ENCODE results near the gene DSCAM. TPM values are rescaled to one million over a fixed set of nuclear protein-coding genes. Genes with fewer than 3 reads are reported as not detected.

Gene DSCAM
- total and polyA plus RNA-seq, 2 donors (not counting 1 experiment from before 2014, with no cell fraction given) = under 0.01 to 0.01 TPM

- H3K79me2 ChIP-seq (ENCODE audit: control insufficient read depth, insufficient read depth, low read length) = no peaks in the 10 kb centered on the region
- H3K4me2 ChIP-seq (ENCODE audit: extremely low read depth, insufficient read depth, low read length) = no peak overlapping the region
- no peak overlapping the region for H2AFZ ChIP-seq (ENCODE audit: low read length)
- no peak overlapping the region for H3K4me3 ChIP-seq (replicated peaks in 1 of 4; ENCODE audit: control extremely low read depth in 1 of 4, insufficient read depth in 1 of 4, low read depth in 3 of 4, low read length in 4 of 4)
- TF ChIP-seq CTCF (conservative IDR thresholded peaks at IDR 0.05 in 1 of 2, IDR thresholded peaks at IDR 0.05 in 1 of 2; ENCODE audit: low read depth in 1 of 2, low read length in 2 of 2) = no peak
- no peak for TF ChIP-seq EZH2 (IDR thresholded peaks at IDR 0.05; ENCODE audit: low read length, missing control alignments)
- H4K20me1 ChIP-seq (ENCODE audit: control insufficient read depth, extremely low read depth, insufficient read depth, low read length) = no peaks in the 10 kb centered on the region
- H3K4me1 ChIP-seq (ENCODE audit: control insufficient read depth, extremely low read depth, insufficient read depth, low read length) = no peaks in the 10 kb centered on the region
- H3K27me3 ChIP-seq (ENCODE audit: control insufficient read depth, insufficient read depth, low read length) = no peaks in the 10 kb centered on the region
- H3K27ac ChIP-seq (ENCODE audit: insufficient read depth, low read length) = no peak overlapping the region
- H3K36me3 ChIP-seq (ENCODE audit: control insufficient read depth, insufficient read depth, low read length) = no peaks in the 10 kb centered on the region
- H3K9ac ChIP-seq (ENCODE audit: insufficient read depth, low read length) = no peak overlapping the region
- no peaks in the 10 kb centered on the region for H3K9me3 ChIP-seq (ENCODE audit: control insufficient read depth, insufficient read depth, low read depth, low read length)
- no peak for DNase-seq (ENCODE audit: low read depth in 2 of 2)
These were observed 880.2 kb downstream of the DSCAM start for GRCh38 chr21:39966786-39967185.

GRCh38 chr21:39965026-39965425 is 881.9 kb downstream of the DSCAM start:
- no peak for DNase-seq (ENCODE audit: low read depth in 2 of 2)
- Histone ChIP-seq H3K4me2 (ENCODE audit: extremely low read depth, insufficient read depth, low read length) (no peak overlapping the region), H3K79me2 (ENCODE audit: control insufficient read depth, insufficient read depth, low read length) (no peaks in the 10 kb centered on the region), H4K20me1 (ENCODE audit: control insufficient read depth, extremely low read depth, insufficient read depth, low read length) (no peaks in the 10 kb centered on the region), H3K27me3 (ENCODE audit: control insufficient read depth, insufficient read depth, low read length) (no peaks in the 10 kb centered on the region), H3K36me3 (ENCODE audit: control insufficient read depth, insufficient read depth, low read length) (no peaks in the 10 kb centered on the region), H3K9ac (ENCODE audit: insufficient read depth, low read length) (no peak overlapping the region), H3K9me3 (ENCODE audit: control insufficient read depth, insufficient read depth, low read depth, low read length) (no peaks in the 10 kb centered on the region), H3K4me1 (ENCODE audit: control insufficient read depth, extremely low read depth, insufficient read depth, low read length) (no peaks in the 10 kb centered on the region), H2AFZ (ENCODE audit: low read length) (no peak overlapping the region), H3K4me3 (replicated peaks in 1 of 4; ENCODE audit: control extremely low read depth in 1 of 4, insufficient read depth in 1 of 4, low read depth in 3 of 4, low read length in 4 of 4) (no peak overlapping the region), H3K27ac (ENCODE audit: insufficient read depth, low read length) (no peak overlapping the region)
- TF ChIP-seq EZH2 (IDR thresholded peaks at IDR 0.05; ENCODE audit: low read length, missing control alignments) (no peak), CTCF (conservative IDR thresholded peaks at IDR 0.05 in 1 of 2, IDR thresholded peaks at IDR 0.05 in 1 of 2; ENCODE audit: low read depth in 1 of 2, low read length in 2 of 2) (no peak)

- no peaks in the 10 kb centered on the region for H3K79me2 ChIP-seq (ENCODE audit: control insufficient read depth, insufficient read depth, low read length)
- no peak overlapping the region for H3K9ac ChIP-seq (ENCODE audit: insufficient read depth, low read length)
- no peaks in the 10 kb centered on the region for H4K20me1 ChIP-seq (ENCODE audit: control insufficient read depth, extremely low read depth, insufficient read depth, low read length)
- H3K9me3 ChIP-seq (ENCODE audit: control insufficient read depth, insufficient read depth, low read depth, low read length) = no peaks in the 10 kb centered on the region
- no peaks in the 10 kb centered on the region for H3K36me3 ChIP-seq (ENCODE audit: control insufficient read depth, insufficient read depth, low read length)
- no peak overlapping the region for H3K27ac ChIP-seq (ENCODE audit: insufficient read depth, low read length)
- no peaks in the 10 kb centered on the region for H3K27me3 ChIP-seq (ENCODE audit: control insufficient read depth, insufficient read depth, low read length)
- no peak overlapping the region for H3K4me3 ChIP-seq (replicated peaks in 1 of 4; ENCODE audit: control extremely low read depth in 1 of 4, insufficient read depth in 1 of 4, low read depth in 3 of 4, low read length in 4 of 4)
- DNase-seq (ENCODE audit: low read depth in 2 of 2) = peak in 1 of 2 donors; percentile 60
- no peak for TF ChIP-seq EZH2 (IDR thresholded peaks at IDR 0.05; ENCODE audit: low read length, missing control alignments)
- TF ChIP-seq CTCF (conservative IDR thresholded peaks at IDR 0.05 in 1 of 2, IDR thresholded peaks at IDR 0.05 in 1 of 2; ENCODE audit: low read depth in 1 of 2, low read length in 2 of 2) = no peak
- H3K4me2 ChIP-seq (ENCODE audit: extremely low read depth, insufficient read depth, low read length) = no peak overlapping the region
- H2AFZ ChIP-seq (ENCODE audit: low read length) = no peak overlapping the region
- no peaks in the 10 kb centered on the region for H3K4me1 ChIP-seq (ENCODE audit: control insufficient read depth, extremely low read depth, insufficient read depth, low read length)
These were observed 885.7 kb downstream of the DSCAM start for GRCh38 chr21:39961251-39961650.
